Stimulated activated CD4-positive, alpha-beta T cell treated with anti-CD3 and anti-CD28 coated beads, TNF-alpha, amount 100 ng/mL, for 24 hours (primary cell): ENCODE results near the gene IL20.
"Not testable (repeated sequence)": the region's sequence is repeated elsewhere in the genome, so short reads cannot be mapped to it uniquely, and the experiment has no call there.

Experiments used
- DNase-seq, 3 experiments: peaks; one replicate each; pipeline ENCODE4 v3.0.0-alpha.2; 2020; ENCODE audit warnings: low read depth in 3 of 3

Gene IL20

GRCh38 chr1:206842854-206843253 is 22.6 kb upstream of the IL20 start:
- no peak for DNase-seq

GRCh38 chr1:206843626-206844025 is 21.8 kb upstream of the IL20 start:
- DNase-seq, result no peak

GRCh38 chr1:206846487-206846886 is 18.9 kb upstream of the IL20 start:
- no peak for DNase-seq

- no peak for DNase-seq
Observed at GRCh38 chr1:206847337-206847834, 18.0 kb upstream of the IL20 start.

- DNase-seq, result no peak
Observed at GRCh38 chr1:206847946-206848345, 17.5 kb upstream of the IL20 start.

GRCh38 chr1:206850401-206850800 is 15.0 kb upstream of the IL20 start:
- DNase-seq, result no peak

- DNase-seq, result no peak
Observed at GRCh38 chr1:206851341-206852010, 13.9 kb upstream of the IL20 start.

GRCh38 chr1:206852662-206853061 is 12.8 kb upstream of the IL20 start:
- DNase-seq, result not testable (repeated sequence)

- DNase-seq, result not testable (repeated sequence)
Observed at GRCh38 chr1:206853696-206854095, 11.7 kb upstream of the IL20 start.

- DNase-seq, result no peak
Observed at GRCh38 chr1:206854401-206855129, 10.9 kb upstream of the IL20 start.

- no peak for DNase-seq
Observed at GRCh38 chr1:206855859-206856258, 9.6 kb upstream of the IL20 start.

- no peak for DNase-seq
Observed at GRCh38 chr1:206856674-206857464, 8.6 kb upstream of the IL20 start.

- no peak for DNase-seq
Observed at GRCh38 chr1:206859082-206859521, 6.3 kb upstream of the IL20 start.

GRCh38 chr1:206860165-206860564 is 5.3 kb upstream of the IL20 start:
- DNase-seq, result no peak

GRCh38 chr1:206863266-206863665 is 2.2 kb upstream of the IL20 start:
- no peak for DNase-seq

GRCh38 chr1:206866062-206866461 is 639 bp downstream of the IL20 start:
- no peak for DNase-seq

- no peak for DNase-seq
Observed at GRCh38 chr1:206867239-206867638, 1.8 kb downstream of the IL20 start.

GRCh38 chr1:206867716-206868115 is 2.3 kb downstream of the IL20 start:
- no peak for DNase-seq

GRCh38 chr1:206868264-206868663 is 2.8 kb downstream of the IL20 start:
- DNase-seq, result no peak

GRCh38 chr1:206872139-206872538 is 6.7 kb downstream of the IL20 start:
- no peak for DNase-seq

GRCh38 chr1:206873603-206874188 is 8.3 kb downstream of the IL20 start:
- DNase-seq, result no peak

- no peak for DNase-seq
Observed at GRCh38 chr1:206875752-206876377, 10.4 kb downstream of the IL20 start.
